Measurements from ENCODE around the gene ZCCHC10.
"Not testable (repeated sequence)": the region's sequence is repeated elsewhere in the genome, so short reads cannot be mapped to it uniquely, and the experiment has no call there.

Gene ZCCHC10

GRCh38 chr5:133026664-133027153 is 360 bp upstream of the ZCCHC10 start:
- TF ChIP-seq CTCF (IDR thresholded peaks at IDR 0.05; ENCODE audit: insufficient read depth, low read length, poor library complexity, severe bottlenecking): no peak
- Histone ChIP-seq H3K36me3 (ENCODE audit: control insufficient read depth, insufficient read depth, low read length) (no peaks in the 10 kb centered on the region), H3K4me3 (replicated peaks; ENCODE audit: low read depth, low read length) (peak overlapping the region; percentile 89), H3K27me3 (replicated peaks; ENCODE audit: control insufficient read depth, insufficient read depth, low read length) (no peaks in the 10 kb centered on the region)
- no peak for DNase-seq (ENCODE audit: extremely low read depth, insufficient read length)

GRCh38 chr5:133019471-133019870 is 6.9 kb downstream of the ZCCHC10 start:
- H3K27me3 ChIP-seq (replicated peaks; ENCODE audit: control insufficient read depth, insufficient read depth, low read length); H3K36me3 ChIP-seq (ENCODE audit: control insufficient read depth, insufficient read depth, low read length); DNase-seq (ENCODE audit: extremely low read depth, insufficient read length); H3K4me3 ChIP-seq (replicated peaks; ENCODE audit: low read depth, low read length): not testable (repeated sequence)

DNA sequence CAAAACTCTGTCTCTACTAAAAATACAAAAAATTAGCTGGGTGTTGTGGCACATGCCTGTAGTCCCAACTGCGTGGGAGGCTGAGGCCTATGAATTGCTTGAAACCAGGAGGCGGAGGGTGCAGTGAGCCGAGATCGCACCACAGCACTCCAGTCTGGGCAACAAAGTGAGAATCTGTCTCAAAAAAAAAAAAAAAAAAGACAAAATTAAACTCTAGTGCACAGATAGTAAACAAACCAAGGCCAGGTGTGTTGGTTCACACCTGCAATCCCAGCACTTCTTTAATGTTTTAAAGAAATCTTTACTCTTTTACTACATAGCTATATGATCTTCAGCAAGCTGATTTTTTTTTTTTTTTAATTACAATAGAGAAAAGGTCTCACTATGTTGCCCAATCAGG is 8.4 kb downstream of the ZCCHC10 start:
- Histone ChIP-seq H3K27me3 (replicated peaks; ENCODE audit: control insufficient read depth, insufficient read depth, low read length) (no peaks in the 10 kb centered on the region), H3K36me3 (ENCODE audit: control insufficient read depth, insufficient read depth, low read length) (peaks cover 5% of the 10 kb centered on the region), H3K4me3 (replicated peaks; ENCODE audit: low read depth, low read length) (no peak overlapping the region)
- no peak for TF ChIP-seq CTCF (IDR thresholded peaks at IDR 0.05; ENCODE audit: insufficient read depth, low read length, poor library complexity, severe bottlenecking)
- DNase-seq (ENCODE audit: extremely low read depth, insufficient read length): no peak

DNA sequence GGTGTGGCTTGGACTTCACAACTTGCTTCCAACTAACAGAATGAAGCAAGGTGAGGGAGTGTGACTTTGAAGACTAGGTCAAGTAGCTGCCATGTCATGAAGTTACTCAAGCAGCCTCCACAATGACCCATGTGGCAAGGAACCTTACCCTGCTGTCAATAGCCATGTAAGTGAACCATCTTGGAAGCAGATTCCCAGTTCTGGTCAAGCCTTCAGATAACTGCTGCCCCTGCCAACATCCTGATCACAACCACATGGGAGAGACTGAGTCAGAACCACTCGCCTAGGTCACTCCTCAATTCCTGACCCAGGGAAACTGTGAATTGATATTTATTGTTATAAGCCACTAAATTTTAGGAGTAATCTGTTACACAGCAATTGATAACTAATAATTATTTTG is 10.9 kb downstream of the ZCCHC10 start:
- no peak for TF ChIP-seq CTCF (IDR thresholded peaks at IDR 0.05; ENCODE audit: insufficient read depth, low read length, poor library complexity, severe bottlenecking)
- DNase-seq (ENCODE audit: extremely low read depth, insufficient read length): no peak
- H3K27me3 ChIP-seq (replicated peaks; ENCODE audit: control insufficient read depth, insufficient read depth, low read length): no peaks in the 10 kb centered on the region
- no peak overlapping the region for H3K4me3 ChIP-seq (replicated peaks; ENCODE audit: low read depth, low read length)
- peaks cover 5% of the 10 kb centered on the region for H3K36me3 ChIP-seq (ENCODE audit: control insufficient read depth, insufficient read depth, low read length)

DNA sequence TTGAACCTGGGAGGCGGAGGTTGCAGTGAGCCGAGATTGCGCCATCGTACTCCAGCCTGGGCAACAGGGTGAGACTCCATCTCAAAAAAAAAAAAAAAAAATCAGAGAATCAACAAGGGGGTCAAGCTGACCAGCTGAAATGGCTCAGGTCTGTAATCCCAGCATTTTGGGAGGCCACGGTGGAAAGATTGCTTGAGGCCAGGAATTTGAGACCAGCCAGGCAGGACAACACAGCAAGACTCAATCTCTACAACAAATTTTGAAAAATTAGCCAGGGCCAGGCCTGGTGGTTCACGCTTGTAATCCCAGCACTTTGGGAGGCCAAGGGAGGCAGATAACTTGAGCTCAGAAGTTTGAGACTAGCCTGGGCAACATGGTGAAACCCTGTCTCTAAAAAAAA is 17.9 kb downstream of the ZCCHC10 start:
- not testable (repeated sequence) for H3K27me3 ChIP-seq (replicated peaks; ENCODE audit: control insufficient read depth, insufficient read depth, low read length); H3K36me3 ChIP-seq (ENCODE audit: control insufficient read depth, insufficient read depth, low read length); H3K4me3 ChIP-seq (replicated peaks; ENCODE audit: low read depth, low read length); DNase-seq (ENCODE audit: extremely low read depth, insufficient read length)

DNA sequence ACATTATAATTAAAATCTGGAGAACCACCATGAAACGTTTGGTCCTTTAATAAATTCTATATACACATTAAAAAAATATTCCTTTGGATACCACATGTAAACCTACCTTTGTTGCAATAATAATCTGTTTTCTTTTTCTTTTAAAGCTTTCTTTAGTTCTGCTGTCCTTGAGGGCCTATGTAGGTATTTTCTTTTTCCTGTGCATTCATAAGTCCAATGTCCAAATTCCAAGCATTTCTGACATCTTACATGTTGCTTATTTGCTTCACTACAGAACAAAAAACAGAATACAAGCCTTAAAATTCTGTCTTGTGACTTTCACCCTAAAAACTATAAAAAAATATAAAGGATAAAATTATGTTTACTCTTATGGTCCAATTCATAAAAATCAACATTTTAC is 19.7 kb downstream of the ZCCHC10 start:
- no peak for TF ChIP-seq CTCF (IDR thresholded peaks at IDR 0.05; ENCODE audit: insufficient read depth, low read length, poor library complexity, severe bottlenecking)
- peaks cover 2% of the 10 kb centered on the region for H3K36me3 ChIP-seq (ENCODE audit: control insufficient read depth, insufficient read depth, low read length)
- H3K27me3 ChIP-seq (replicated peaks; ENCODE audit: control insufficient read depth, insufficient read depth, low read length): no peaks in the 10 kb centered on the region
- no peak for DNase-seq (ENCODE audit: extremely low read depth, insufficient read length)
- H3K4me3 ChIP-seq (replicated peaks; ENCODE audit: low read depth, low read length): no peak overlapping the region

GRCh38 chr5:132999246-132999645 is 27.1 kb downstream of the ZCCHC10 start:
- DNase-seq (ENCODE audit: extremely low read depth, insufficient read length): no peak
- no peak for TF ChIP-seq CTCF (IDR thresholded peaks at IDR 0.05; ENCODE audit: insufficient read depth, low read length, poor library complexity, severe bottlenecking)
- H3K36me3 ChIP-seq (ENCODE audit: control insufficient read depth, insufficient read depth, low read length): peaks cover 2% of the 10 kb centered on the region
- H3K4me3 ChIP-seq (replicated peaks; ENCODE audit: low read depth, low read length): no peak overlapping the region
- H3K27me3 ChIP-seq (replicated peaks; ENCODE audit: control insufficient read depth, insufficient read depth, low read length): no peaks in the 10 kb centered on the region

Data from GM06990 (cell line).